ENCODE results near the gene TBC1D10B.

- peak; percentile 4 for TF ChIP-seq CTCF (IDR thresholded peaks at IDR 0.05)
- no peak for TF ChIP-seq EZH2 (IDR thresholded peaks at IDR 0.05; ENCODE audit: borderline replicate concordance, insufficient read depth, low read depth, low read length, poor library complexity, severe bottlenecking)
Observed at GRCh38 chr16:30418350-30419181, 48.3 kb upstream of the TBC1D10B start.
